Ascending aorta (tissue), 2 donors: Measurements from ENCODE around the gene NFXL1. TPM values are rescaled to one million over a fixed set of nuclear protein-coding genes. Genes with fewer than 3 reads are reported as not detected.

ENCODE experiments used
- DNase-seq, 2 donors: peaks; one replicate each; pipeline ENCODE4 v3.0.0-alpha.2; 2019; ENCODE audit warnings: low spot score in 2 of 2
- H3K27ac ChIP-seq, 2 donors: fragments of 200-600 bp; sonication (generic); one replicate each; pipeline ENCODE4 v1.5.1; 2016 to 2017; ENCODE audit warnings: mild to moderate bottlenecking in 1 of 2
- H3K27me3 ChIP-seq: fragments of 200-600 bp; sonication (generic); one replicate; pipeline ENCODE4 v1.5.1; 2017
- H3K36me3 ChIP-seq, 2 donors: fragments of 200-600 bp; sonication (generic); one replicate each; pipeline ENCODE4 v1.5.1; 2016
- H3K4me1 ChIP-seq, 2 donors: fragments of 200-600 bp; sonication (generic); one replicate each; pipeline ENCODE4 v1.5.1; 2016 to 2017; ENCODE audit warnings: mild to moderate bottlenecking in 1 of 2
- H3K4me3 ChIP-seq, 2 donors: fragments of 200-600 bp; sonication (generic); one replicate each; pipeline ENCODE4 v1.5.1; 2016 to 2017; ENCODE audit warnings: mild to moderate bottlenecking in 1 of 2
- H3K9me3 ChIP-seq, 2 donors: fragments of 200-600 bp; sonication (generic); one replicate each; pipeline ENCODE4 v1.5.1; 2016
- CTCF ChIP-seq, 3 experiments: fragments of 200-600 bp in 2 of 3; fragments of 450-650 bp in 1 of 3; sonication (generic) in 2 of 3; IDR thresholded peaks; one replicate each; pipeline ENCODE4 v1.5.1; 2016 to 2019; ENCODE audit warnings: antibody characterized with exemption in 3 of 3, mild to moderate bottlenecking in 1 of 3, moderate library complexity in 1 of 3
- intact Hi-C: fragments of 100-400 bp; cut with DNase I; formaldehyde crosslinking; loops from one replicate; pipeline ENCODE4 v1.15.1; 2023
- total RNA-seq: library from RNA; depleted of rRNA; stranded (reverse); fragments of >200 nt; gene quantifications from one replicate; pipeline ENCODE4 v1.1.0, GENCODE V29; 2016

The NFXL1 gene
- total RNA-seq, 1 donor from 2014 or later, result 5.2 TPM

DNA sequence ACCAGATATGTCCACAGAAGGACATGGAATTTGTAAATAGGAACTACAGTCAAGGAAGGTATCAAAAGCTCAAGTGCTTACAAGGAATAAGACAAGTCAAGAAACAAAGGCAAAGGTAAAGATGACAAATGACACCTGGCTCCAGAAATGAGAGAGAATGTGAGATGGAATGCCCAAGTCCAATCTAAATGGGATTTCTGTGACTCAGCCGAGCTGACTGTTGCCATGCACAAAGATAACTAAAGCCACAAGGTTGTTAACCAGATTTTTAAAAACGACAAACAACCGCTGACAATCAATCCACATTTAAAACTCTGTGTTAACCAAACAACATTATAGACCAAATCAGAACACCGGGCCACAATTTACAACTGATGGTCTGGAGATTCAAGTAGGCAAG, 1.1 kb downstream of the NFXL1 start:
- no peaks in the 10 kb centered on the region for H3K4me1 ChIP-seq
- peaks cover 0 to 5% of the 10 kb centered on the region in 2 donors for H3K9me3 ChIP-seq
- H3K36me3 ChIP-seq, result peaks cover 4 to 19% of the 10 kb centered on the region in 2 donors
- no peak for TF ChIP-seq CTCF (IDR thresholded peaks at IDR 0.05)
- peak overlapping the region; percentile 82 to 87 for H3K4me3 ChIP-seq
- intact Hi-C loops, result loop anchor here (5.0 kb wide), 1 partner anchor 359 kb away; no protein-coding TSS in a partner anchor
- DNase-seq, result no peak
- H3K27me3 ChIP-seq, result no peaks in the 10 kb centered on the region
- no peak overlapping the region for H3K27ac ChIP-seq

GRCh38 chr4:47907089-47907646, 7.2 kb downstream of the NFXL1 start:
- Histone ChIP-seq H3K27ac (no peak overlapping the region), H3K36me3 (peaks cover 21 to 41% of the 10 kb centered on the region in 2 donors), H3K27me3 (no peaks in the 10 kb centered on the region), H3K4me1 (no peaks in the 10 kb centered on the region), H3K9me3 (no peaks in the 10 kb centered on the region), H3K4me3 (no peak overlapping the region)
- no peak for TF ChIP-seq CTCF (IDR thresholded peaks at IDR 0.05)
- no peak for DNase-seq
- intact Hi-C loops, result no loop called here

DNA sequence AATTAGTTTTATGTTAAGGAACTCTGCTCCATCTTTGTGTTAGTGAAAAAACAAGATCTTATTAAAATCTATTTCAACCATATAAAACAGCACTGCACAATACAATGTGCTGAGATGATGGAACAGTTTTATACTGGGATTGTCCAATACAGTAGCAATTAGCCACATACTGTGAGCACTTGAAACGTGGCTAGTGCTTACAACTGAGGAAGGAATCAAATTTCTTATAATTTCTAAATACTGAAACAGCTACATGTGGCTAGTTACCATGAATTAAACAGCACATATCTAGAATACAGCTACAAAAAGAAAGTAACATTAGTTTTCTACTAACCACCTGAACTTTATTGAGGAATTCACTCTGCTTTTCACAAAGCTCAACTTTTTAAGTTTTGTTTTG, 14.7 kb downstream of the NFXL1 start:
- DNase-seq, result no peak
- intact Hi-C loops, result no loop called here
- Histone ChIP-seq H3K9me3 (no peaks in the 10 kb centered on the region), H3K36me3 (peaks cover 42 to 70% of the 10 kb centered on the region in 2 donors), H3K4me1 (no peaks in the 10 kb centered on the region), H3K27me3 (no peaks in the 10 kb centered on the region), H3K27ac (no peak overlapping the region), H3K4me3 (no peak overlapping the region)
- TF ChIP-seq CTCF (IDR thresholded peaks at IDR 0.05), result no peak

DNA sequence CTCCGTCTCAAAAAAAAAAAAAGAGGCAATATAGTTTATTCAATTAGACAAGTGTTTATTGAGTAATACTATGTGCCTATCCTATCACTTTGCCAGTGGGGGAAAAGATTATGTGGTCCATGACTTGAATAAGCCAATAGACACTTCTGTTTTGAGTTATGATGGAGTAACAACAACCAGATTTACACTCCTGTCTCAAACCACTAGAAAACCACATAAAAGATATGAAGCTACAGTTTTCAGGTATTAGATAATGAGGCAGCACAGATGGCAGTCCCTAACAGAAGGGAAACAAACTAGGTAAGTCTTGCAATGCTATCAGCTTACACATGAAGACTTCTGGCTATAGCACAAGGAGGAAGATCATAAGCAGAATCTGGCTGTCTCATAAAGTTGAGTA, 22.5 kb downstream of the NFXL1 start:
- Histone ChIP-seq H3K27me3 (no peaks in the 10 kb centered on the region), H3K9me3 (no peaks in the 10 kb centered on the region), H3K27ac (no peak overlapping the region), H3K4me3 (no peak overlapping the region), H3K36me3 (peaks cover 41 to 77% of the 10 kb centered on the region in 2 donors), H3K4me1 (no peaks in the 10 kb centered on the region)
- TF ChIP-seq CTCF (IDR thresholded peaks at IDR 0.05), result no peak
- no peak for DNase-seq
- intact Hi-C loops, result no loop called here

GRCh38 chr4:47882228-47882627, 32.2 kb downstream of the NFXL1 start:
- intact Hi-C loops, result no loop called here
- peaks cover 36 to 58% of the 10 kb centered on the region in 2 donors for H3K36me3 ChIP-seq
- no peak for TF ChIP-seq CTCF (IDR thresholded peaks at IDR 0.05)

DNA sequence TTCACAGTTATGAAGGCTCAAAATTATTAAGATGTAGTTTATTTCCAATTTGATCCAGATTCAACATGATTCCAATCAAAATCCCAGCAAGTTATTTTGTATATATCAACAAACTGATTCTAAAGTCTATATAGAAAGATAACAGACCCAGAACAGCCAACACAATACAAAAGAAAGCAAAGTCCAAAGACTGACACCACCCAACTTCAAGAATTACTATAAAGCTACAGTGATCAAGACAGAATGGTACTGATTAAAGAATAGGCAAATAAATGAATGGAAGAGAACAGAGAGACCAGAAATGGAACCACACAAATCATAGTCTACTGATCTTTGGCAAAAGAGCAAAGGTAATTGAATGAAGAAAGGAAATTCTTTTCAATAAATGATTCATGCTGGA, 34.9 kb downstream of the NFXL1 start:
- DNase-seq, result no peak
- H3K27ac ChIP-seq, result no peak overlapping the region
- peaks cover 32 to 64% of the 10 kb centered on the region in 2 donors for H3K36me3 ChIP-seq
- no peak for TF ChIP-seq CTCF (IDR thresholded peaks at IDR 0.05)
- no peaks in the 10 kb centered on the region for H3K9me3 ChIP-seq
- intact Hi-C loops, result no loop called here
- no peaks in the 10 kb centered on the region for H3K27me3 ChIP-seq
- no peaks in the 10 kb centered on the region for H3K4me1 ChIP-seq
- no peak overlapping the region for H3K4me3 ChIP-seq

More at GRCh38 chr4:47882228-47882627, 32.2 kb downstream of the NFXL1 start:
- H3K9me3 ChIP-seq, result no peaks in the 10 kb centered on the region
- H3K27ac ChIP-seq, result no peak overlapping the region
- H3K27me3 ChIP-seq, result no peaks in the 10 kb centered on the region
- no peak for DNase-seq
- H3K4me1 ChIP-seq, result no peaks in the 10 kb centered on the region
- H3K4me3 ChIP-seq, result no peak overlapping the region
